ENCODE results near the gene MAD1L1. TPM values are rescaled to one million over a fixed set of nuclear protein-coding genes. Genes with fewer than 3 reads are reported as not detected.

Gene MAD1L1
- total RNA-seq, 2 experiments from 2014 or later, result 40.0 to 44.7 TPM

DNA sequence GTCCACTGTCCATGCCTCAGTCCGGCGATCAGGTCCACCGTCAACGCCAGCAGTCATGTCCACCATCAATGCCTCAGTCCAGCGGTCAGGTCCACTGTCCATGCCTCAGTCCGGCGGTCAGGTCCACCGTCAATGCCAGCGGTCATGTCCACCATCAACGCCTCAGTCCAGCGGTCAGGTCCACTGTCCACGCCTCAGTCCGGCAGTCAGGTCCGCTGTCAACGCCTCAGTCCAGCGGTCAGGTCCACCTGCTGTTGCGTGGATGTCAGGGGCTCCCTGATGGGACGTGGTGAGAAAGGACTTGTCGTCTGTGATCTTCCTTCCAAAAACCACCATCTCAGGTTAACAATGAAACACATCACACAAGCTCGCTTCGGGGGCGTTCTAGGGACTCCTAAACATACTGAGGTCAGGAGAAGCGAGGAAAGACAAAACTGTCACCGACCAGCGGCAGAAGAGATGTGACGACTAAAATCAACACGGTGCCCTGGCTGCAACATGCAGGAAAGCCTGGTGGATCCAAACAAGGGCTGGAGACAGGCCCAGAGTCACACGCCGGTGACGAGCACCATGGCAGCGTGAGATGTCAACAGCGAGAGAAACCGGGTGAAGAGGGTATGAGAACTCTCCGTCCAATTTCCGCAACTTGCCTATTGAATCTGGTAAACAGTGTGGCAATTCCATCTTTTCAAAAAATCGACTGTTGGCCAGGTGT is 264.2 kb downstream of the MAD1L1 start:
- no peak overlapping the region for H3K27ac Mint-ChIP-seq
- ChIA-PET CTCF (no interaction called here), POLR2A (no interaction called here)
- intact Hi-C loops (cut with micrococcal nuclease), result no loop called here
- H3K36me3 Mint-ChIP-seq (ENCODE audit: low read depth), result peaks cover 24% of the 10 kb centered on the region
- no peak for ATAC-seq
- TF ChIP-seq, protein P1, sequence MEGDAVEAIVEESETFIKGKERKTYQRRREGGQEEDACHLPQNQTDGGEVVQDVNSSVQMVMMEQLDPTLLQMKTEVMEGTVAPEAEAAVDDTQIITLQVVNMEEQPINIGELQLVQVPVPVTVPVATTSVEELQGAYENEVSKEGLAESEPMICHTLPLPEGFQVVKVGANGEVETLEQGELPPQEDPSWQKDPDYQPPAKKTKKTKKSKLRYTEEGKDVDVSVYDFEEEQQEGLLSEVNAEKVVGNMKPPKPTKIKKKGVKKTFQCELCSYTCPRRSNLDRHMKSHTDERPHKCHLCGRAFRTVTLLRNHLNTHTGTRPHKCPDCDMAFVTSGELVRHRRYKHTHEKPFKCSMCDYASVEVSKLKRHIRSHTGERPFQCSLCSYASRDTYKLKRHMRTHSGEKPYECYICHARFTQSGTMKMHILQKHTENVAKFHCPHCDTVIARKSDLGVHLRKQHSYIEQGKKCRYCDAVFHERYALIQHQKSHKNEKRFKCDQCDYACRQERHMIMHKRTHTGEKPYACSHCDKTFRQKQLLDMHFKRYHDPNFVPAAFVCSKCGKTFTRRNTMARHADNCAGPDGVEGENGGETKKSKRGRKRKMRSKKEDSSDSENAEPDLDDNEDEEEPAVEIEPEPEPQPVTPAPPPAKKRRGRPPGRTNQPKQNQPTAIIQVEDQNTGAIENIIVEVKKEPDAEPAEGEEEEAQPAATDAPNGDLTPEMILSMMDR (IDR thresholded peaks at IDR 0.05), result no peak
- peaks cover 16% of the 10 kb centered on the region for H3K4me1 Mint-ChIP-seq (ENCODE audit: low read depth)
- no peak for DNase-seq
- H3K27me3 Mint-ChIP-seq, result no peaks in the 10 kb centered on the region
- no peak overlapping the region for H3K4me3 Mint-ChIP-seq
- H3K9me3 Mint-ChIP-seq, result no peaks in the 10 kb centered on the region

DNA sequence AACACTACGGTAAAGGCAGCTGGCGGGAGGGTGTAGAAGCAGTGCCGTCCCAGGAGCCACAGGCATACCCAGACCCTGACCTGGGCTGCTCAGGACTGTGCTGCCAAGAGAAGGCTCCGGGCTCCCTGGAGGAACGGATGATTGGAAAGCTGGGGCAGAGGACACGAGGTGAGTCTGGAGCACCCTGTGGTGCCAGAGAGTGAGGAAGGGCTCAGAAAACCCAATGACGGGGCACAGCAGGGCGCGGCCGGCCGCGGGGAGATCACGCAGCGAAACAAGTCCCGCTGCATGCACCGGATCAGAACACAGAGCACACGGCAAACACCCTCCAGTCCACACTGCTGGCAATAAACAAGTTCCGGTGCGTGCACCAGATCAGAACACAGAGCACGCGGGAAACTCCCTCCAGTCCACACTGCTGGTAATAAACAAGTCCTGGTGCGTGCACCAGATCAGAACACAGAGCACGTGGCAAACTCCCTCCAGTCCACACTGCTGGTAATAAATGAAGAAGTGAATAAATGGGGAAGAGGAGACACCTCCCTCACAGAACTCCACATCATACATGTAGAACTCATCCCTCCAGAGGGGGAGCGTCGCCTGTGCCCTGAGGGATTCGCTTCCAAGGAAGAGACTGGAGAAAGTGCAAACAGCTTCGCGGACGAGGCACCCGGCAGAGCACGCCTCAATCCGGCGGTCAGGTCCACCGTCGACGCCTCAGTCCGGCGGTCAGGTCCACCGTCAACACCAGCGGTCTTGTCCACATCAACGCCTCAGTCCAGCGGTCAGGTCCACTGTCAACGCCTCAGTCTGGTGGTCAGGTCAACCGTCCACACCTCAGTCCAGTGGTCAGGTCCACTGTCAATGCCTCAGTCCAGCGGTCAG is 265.0 kb downstream of the MAD1L1 start:
- no peaks in the 10 kb centered on the region for H3K27me3 Mint-ChIP-seq
- H3K36me3 Mint-ChIP-seq (ENCODE audit: low read depth), result peaks cover 30% of the 10 kb centered on the region
- H3K27ac Mint-ChIP-seq, result no peak overlapping the region
- H3K4me1 Mint-ChIP-seq (ENCODE audit: low read depth), result peaks cover 16% of the 10 kb centered on the region
- TF ChIP-seq, protein P1 (IDR thresholded peaks at IDR 0.05), result no peak
- POLR2A ChIA-PET, result no interaction called here
- intact Hi-C loops (cut with micrococcal nuclease), result no loop called here
- ATAC-seq (no peak), DNase-seq (no peak)
- CTCF ChIA-PET, result no interaction called here
- no peak overlapping the region for H3K4me3 Mint-ChIP-seq
- no peaks in the 10 kb centered on the region for H3K9me3 Mint-ChIP-seq

DNA sequence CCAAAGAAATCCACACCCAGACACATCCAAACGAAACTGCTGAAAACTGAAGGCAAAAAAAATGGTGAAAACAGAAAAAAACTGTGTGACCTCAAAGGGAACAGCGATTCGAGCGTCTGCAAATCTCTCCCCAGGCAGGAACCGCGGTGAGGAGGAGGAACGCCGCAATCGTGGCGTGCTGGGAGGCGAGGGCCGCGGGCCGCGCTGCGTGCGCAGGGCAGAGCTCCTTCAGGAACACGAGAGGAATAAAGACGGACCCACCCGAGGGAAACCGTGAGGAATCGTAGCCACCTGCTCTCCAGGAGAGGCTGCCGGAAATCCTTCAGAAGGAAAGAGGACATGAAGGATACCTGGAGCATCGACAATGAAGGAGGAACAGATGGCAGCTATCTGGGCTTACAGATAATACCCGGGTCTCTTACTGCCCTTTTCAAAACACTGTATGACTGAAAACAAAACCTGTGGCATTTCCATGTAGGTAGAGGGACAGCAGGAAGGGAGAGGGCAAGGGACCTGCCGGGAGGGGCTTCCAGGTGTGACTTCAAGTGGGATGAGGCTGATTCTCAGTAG is 266.0 kb downstream of the MAD1L1 start:
- POLR2A ChIA-PET, result no interaction called here

DNA sequence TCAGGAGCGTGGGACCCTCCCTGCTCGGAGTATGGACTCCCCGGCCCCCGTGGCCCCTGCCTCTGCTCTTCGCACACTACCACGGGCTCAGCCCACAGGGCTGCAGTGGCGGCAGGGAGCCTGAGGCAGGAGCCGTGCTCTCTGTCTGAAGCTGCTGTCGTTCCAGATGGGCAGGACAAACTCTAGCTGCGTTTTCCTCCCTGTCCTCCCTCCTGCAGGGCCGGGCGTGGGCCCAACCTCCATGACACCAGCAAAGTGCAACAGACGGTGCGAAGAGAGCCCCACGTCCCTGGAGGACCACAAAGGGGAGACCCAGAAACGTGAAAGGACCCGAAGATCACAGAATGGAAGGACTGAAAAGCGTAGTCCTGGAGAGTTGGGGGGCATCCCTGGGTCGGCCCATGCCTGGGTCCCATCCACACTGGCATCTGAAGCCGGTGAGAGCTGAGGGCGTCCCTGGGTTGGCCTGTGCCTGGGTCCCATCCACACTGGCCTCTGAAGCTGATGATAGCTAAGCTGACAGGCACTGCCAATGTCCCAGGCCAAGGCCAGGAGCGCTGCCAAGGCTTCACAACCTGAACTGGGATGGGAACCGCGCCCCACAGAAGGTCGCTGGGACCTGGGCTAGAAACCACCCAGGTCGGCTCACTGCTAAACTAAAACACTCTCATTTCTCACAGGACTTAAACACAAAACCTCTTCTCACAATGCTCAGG is 267.0 kb downstream of the MAD1L1 start:
- H3K27me3 Mint-ChIP-seq, result no peaks in the 10 kb centered on the region
- CTCF ChIA-PET, result no interaction called here
- peaks cover 32% of the 10 kb centered on the region for H3K4me1 Mint-ChIP-seq (ENCODE audit: low read depth)
- H3K36me3 Mint-ChIP-seq (ENCODE audit: low read depth), result peaks cover 47% of the 10 kb centered on the region
- H3K27ac Mint-ChIP-seq, result no peak overlapping the region
- intact Hi-C loops (cut with micrococcal nuclease), result no loop called here
- ATAC-seq (no peak), DNase-seq (no peak)
- TF ChIP-seq, protein P1 (IDR thresholded peaks at IDR 0.05), result no peak
- peaks cover 11% of the 10 kb centered on the region for H3K9me3 Mint-ChIP-seq
- POLR2A ChIA-PET, result interaction anchor here (0.9 kb wide), 2 partner anchors 21 to 72 kb away, joined by 3 to 4 read pairs; no protein-coding TSS in a partner anchor
- no peak overlapping the region for H3K4me3 Mint-ChIP-seq

More for the DNA sequence above, 266.0 kb downstream of the MAD1L1 start:
- TF ChIP-seq, protein P1 (IDR thresholded peaks at IDR 0.05), result no peak
- DNase-seq, result no peak
- CTCF ChIA-PET, result no interaction called here
- H3K4me3 Mint-ChIP-seq, result no peak overlapping the region
- no peak for ATAC-seq
- H3K36me3 Mint-ChIP-seq (ENCODE audit: low read depth), result peaks cover 40% of the 10 kb centered on the region
- H3K27ac Mint-ChIP-seq, result no peak overlapping the region
- intact Hi-C loops (cut with micrococcal nuclease), result no loop called here
- H3K27me3 Mint-ChIP-seq, result no peaks in the 10 kb centered on the region
- peaks cover 23% of the 10 kb centered on the region for H3K4me1 Mint-ChIP-seq (ENCODE audit: low read depth)
- H3K9me3 Mint-ChIP-seq, result peaks cover 5% of the 10 kb centered on the region

All from activated CD8-positive, alpha-beta T cell treated with anti-CD3 and anti-CD28 coated beads for 36 hours (primary cell).